Calu3 (cell line): Measurements from ENCODE around the gene PBX1. TPM values are rescaled to one million over a fixed set of nuclear protein-coding genes. Genes with fewer than 3 reads are reported as not detected.

Experiments used
- BruUV-seq: library from RNA; stranded (reverse); fragments of 400-500 nt; replicated peaks from 2 replicates; lab custom pipeline; 2021; lab: Mats Ljungman, UMichigan
- CTCF ChIA-PET: fragments of 300-600 bp; sonication (Branson Sonifier 250); formaldehyde crosslinking; loops from one replicate; lab custom pipeline; 2022; ENCODE audit warnings: antibody characterized with exemption; lab: Charles Lee
- DNase-seq: peaks from one replicate; pipeline ENCODE4 v3.0.0; 2022
- H3K27ac Mint-ChIP-seq: one replicate; pipeline ENCODE4 v1.8.0; 2022; ENCODE audit warnings: mixed read lengths; ENCODE audit not compliant: unreplicated experiment
- H3K27me3 Mint-ChIP-seq: one replicate; pipeline ENCODE4 v1.8.0; 2022; ENCODE audit warnings: mixed read lengths; ENCODE audit not compliant: unreplicated experiment
- H3K36me3 Mint-ChIP-seq: one replicate; pipeline ENCODE4 v1.8.0; 2022; ENCODE audit warnings: mild to moderate bottlenecking, moderate library complexity, mixed read lengths; ENCODE audit not compliant: insufficient read depth, unreplicated experiment
- H3K4me1 Mint-ChIP-seq: one replicate; pipeline ENCODE4 v1.8.0; 2022; ENCODE audit warnings: mild to moderate bottlenecking, low read depth, mixed read lengths; ENCODE audit not compliant: unreplicated experiment
- H3K4me3 Mint-ChIP-seq: one replicate; pipeline ENCODE4 v1.8.0; 2022; ENCODE audit warnings: mild to moderate bottlenecking, low read depth, moderate library complexity, mixed read lengths; ENCODE audit not compliant: unreplicated experiment
- H3K9me3 Mint-ChIP-seq: one replicate; pipeline ENCODE4 v1.8.0; 2022; ENCODE audit warnings: low read depth, mixed read lengths; ENCODE audit not compliant: unreplicated experiment
- CTCF ChIP-seq: fragments of 200-600 bp; IDR thresholded peaks from one replicate; pipeline ENCODE4 v1.8.0; 2022; ENCODE audit warnings: antibody characterized with exemption; ENCODE audit not compliant: unreplicated experiment
- intact Hi-C: fragments of 100-400 bp; cut with micrococcal nuclease; formaldehyde crosslinking; loops from one replicate; pipeline ENCODE4 v1.10.0; 2022; ENCODE audit not compliant: unreplicated experiment
- total RNA-seq: library from RNA; stranded (reverse); gene quantifications from 2 replicates; pipeline ENCODE4 v1.2.3, GENCODE V29; 2022

PBX1 gene
- total RNA-seq, 1 experiment from 2014 or later, result 22.5 TPM

GRCh38 chr1:164719676-164720439, 160.9 kb downstream of the PBX1 start:
- no TSS peak for BruUV-seq
- peaks cover 8% of the 10 kb centered on the region for H3K4me1 Mint-ChIP-seq
- H3K27me3 Mint-ChIP-seq, result no peaks in the 10 kb centered on the region
- DNase-seq, result no peak
- CTCF ChIA-PET, result no interaction called here
- TF ChIP-seq CTCF, result no peak
- no peak overlapping the region for H3K27ac Mint-ChIP-seq
- H3K4me3 Mint-ChIP-seq, result no peak overlapping the region
- intact Hi-C loops, result no loop called here
- no peaks in the 10 kb centered on the region for H3K36me3 Mint-ChIP-seq
- H3K9me3 Mint-ChIP-seq, result no peaks in the 10 kb centered on the region

- intact Hi-C loops, result no loop called here
- no peaks in the 10 kb centered on the region for H3K36me3 Mint-ChIP-seq
- no peak for DNase-seq
- H3K27me3 Mint-ChIP-seq, result no peaks in the 10 kb centered on the region
- CTCF ChIA-PET, result no interaction called here
- no peaks in the 10 kb centered on the region for H3K9me3 Mint-ChIP-seq
- peaks cover 8% of the 10 kb centered on the region for H3K4me1 Mint-ChIP-seq
- H3K4me3 Mint-ChIP-seq, result no peak overlapping the region
- no peak for TF ChIP-seq CTCF
- H3K27ac Mint-ChIP-seq, result no peak overlapping the region
- BruUV-seq, result no TSS peak
Observed at GRCh38 chr1:164720440-164721227, 161.7 kb downstream of the PBX1 start.

- intact Hi-C loops, result no loop called here
- H3K36me3 Mint-ChIP-seq, result no peaks in the 10 kb centered on the region
- no peak overlapping the region for H3K27ac Mint-ChIP-seq
- H3K27me3 Mint-ChIP-seq, result no peaks in the 10 kb centered on the region
- BruUV-seq, result no TSS peak
- no peaks in the 10 kb centered on the region for H3K9me3 Mint-ChIP-seq
- peaks cover 8% of the 10 kb centered on the region for H3K4me1 Mint-ChIP-seq
- no peak for TF ChIP-seq CTCF
- H3K4me3 Mint-ChIP-seq, result no peak overlapping the region
- DNase-seq, result no peak
- CTCF ChIA-PET, result no interaction called here
Observed at GRCh38 chr1:164721228-164721496, 162.2 kb downstream of the PBX1 start.

GRCh38 chr1:164723296-164723798, 164.4 kb downstream of the PBX1 start:
- no TSS peak for BruUV-seq
- H3K27ac Mint-ChIP-seq, result no peak overlapping the region
- H3K9me3 Mint-ChIP-seq, result no peaks in the 10 kb centered on the region
- CTCF ChIA-PET, result no interaction called here
- no peak overlapping the region for H3K4me3 Mint-ChIP-seq
- DNase-seq, result no peak
- intact Hi-C loops, result no loop called here
- H3K36me3 Mint-ChIP-seq, result no peaks in the 10 kb centered on the region
- peaks cover 8% of the 10 kb centered on the region for H3K4me1 Mint-ChIP-seq
- no peaks in the 10 kb centered on the region for H3K27me3 Mint-ChIP-seq
- TF ChIP-seq CTCF, result no peak
